Stomach (tissue), 4 donors: Measurements from ENCODE around the gene PRKAA1.

ENCODE experiments used
- CTCF ChIP-seq, 7 experiments: fragments of 450-650 bp in 4 of 7; fragments of 200-600 bp in 3 of 7; sonication (generic) in 3 of 7; IDR thresholded peaks; one replicate each; pipeline ENCODE4 v1.5.1; 2016 to 2019; ENCODE audit warnings: antibody characterized with exemption in 7 of 7, control low read depth in 2 of 7, mild to moderate bottlenecking in 1 of 7
- EP300 ChIP-seq: sonication (generic); formaldehyde crosslinking; IDR thresholded peaks from one replicate; pipeline ENCODE4 v1.6.1; 2017; ENCODE audit warnings: antibody characterized with exemption
- POLR2A ChIP-seq, 4 donors: fragments of 450-650 bp; IDR thresholded peaks; one replicate each; pipeline ENCODE4 v1.6.1; 2016; ENCODE audit warnings: antibody characterized with exemption in 4 of 4, control low read depth in 2 of 4, mild to moderate bottlenecking in 1 of 4, moderate library complexity in 1 of 4
- POLR2AphosphoS5 ChIP-seq, 3 donors: sonication (generic); formaldehyde crosslinking; IDR thresholded peaks; one replicate each; pipeline ENCODE4 v1.6.1; 2016; ENCODE audit warnings: antibody characterized with exemption in 3 of 3

- TF ChIP-seq CTCF (IDR thresholded peaks at IDR 0.05), result no peak
- no peak for TF ChIP-seq POLR2A (IDR thresholded peaks at IDR 0.05)
- TF ChIP-seq EP300, result no peak
- TF ChIP-seq POLR2AphosphoS5 (IDR thresholded peaks at IDR 0.05), result no peak
Observed at GRCh38 chr5:40734986-40735385, 63.2 kb downstream of the PRKAA1 start.
